HT-29 (cell line): Measurements from ENCODE around the gene ANKRD31. TPM values are rescaled to one million over a fixed set of nuclear protein-coding genes. Genes with fewer than 3 reads are reported as not detected.
"Not testable (repeated sequence)": the region's sequence is repeated elsewhere in the genome, so short reads cannot be mapped to it uniquely, and the experiment has no call there.

ENCODE experiments used
- DNase-seq: peaks from one replicate; pipeline ENCODE4 v3.0.0-alpha.2; 2015; ENCODE audit warnings: low spot score
- total RNA-seq: library from RNA; depleted of rRNA; stranded (reverse); fragments of >200 nt; shearing (Covaris generic); gene quantifications from 2 replicates; pipeline ENCODE4 v1.2.3, GENCODE V29; 2014

ANKRD31 gene
- total RNA-seq, 1 experiment from 2014 or later = not detected

GRCh38 chr5:75225506-75225905 is 11.2 kb downstream of the ANKRD31 start:
- DNase-seq = no peak

DNA sequence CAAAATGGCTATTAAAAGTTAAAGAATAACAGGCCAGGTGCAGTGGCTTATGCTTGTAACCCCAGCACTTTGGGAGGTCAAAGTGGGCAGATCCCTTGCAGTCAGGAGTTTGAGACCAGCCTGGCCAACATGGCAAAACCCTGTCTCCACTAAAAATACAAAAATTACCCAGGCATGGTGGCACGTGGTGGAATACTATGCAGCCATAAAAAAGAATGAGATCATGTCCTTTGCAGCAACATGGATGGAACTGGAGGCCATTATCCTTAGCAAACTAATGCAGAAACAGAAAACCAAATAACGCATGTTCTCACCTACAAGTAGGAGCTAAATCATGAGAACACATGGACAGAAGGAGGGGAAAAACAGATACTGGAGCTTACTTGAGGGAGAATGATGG is 15.9 kb downstream of the ANKRD31 start:
- not testable (repeated sequence) for DNase-seq

- peak; percentile 60 for DNase-seq
Measured at GRCh38 chr5:75214928-75215327, 21.8 kb downstream of the ANKRD31 start.

GRCh38 chr5:75214409-75214808 is 22.3 kb downstream of the ANKRD31 start:
- no peak for DNase-seq

DNA sequence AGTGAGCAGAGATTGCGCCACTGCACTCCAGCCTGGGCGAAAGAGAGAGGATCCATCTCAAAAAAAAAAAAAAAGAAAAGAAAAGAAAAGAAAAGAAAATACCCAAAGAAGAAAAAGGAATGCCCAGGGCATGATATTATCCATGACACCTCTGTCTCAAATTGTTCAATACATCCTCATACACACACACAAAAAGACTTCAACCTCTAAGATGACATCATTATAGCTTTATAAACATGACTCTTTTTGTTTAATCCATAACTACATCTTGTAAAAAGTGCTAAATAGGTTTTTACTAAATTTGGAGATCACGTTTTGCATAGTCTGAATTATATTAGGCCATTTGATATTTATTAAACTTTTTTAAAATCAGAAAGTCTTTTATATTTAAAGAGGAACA is 33.1 kb downstream of the ANKRD31 start:
- DNase-seq = no peak

- peak; percentile 19 for DNase-seq
Measured at GRCh38 chr5:75202935-75203334, 33.7 kb downstream of the ANKRD31 start.

GRCh38 chr5:75200776-75201175 is 35.9 kb downstream of the ANKRD31 start:
- no peak for DNase-seq

DNA sequence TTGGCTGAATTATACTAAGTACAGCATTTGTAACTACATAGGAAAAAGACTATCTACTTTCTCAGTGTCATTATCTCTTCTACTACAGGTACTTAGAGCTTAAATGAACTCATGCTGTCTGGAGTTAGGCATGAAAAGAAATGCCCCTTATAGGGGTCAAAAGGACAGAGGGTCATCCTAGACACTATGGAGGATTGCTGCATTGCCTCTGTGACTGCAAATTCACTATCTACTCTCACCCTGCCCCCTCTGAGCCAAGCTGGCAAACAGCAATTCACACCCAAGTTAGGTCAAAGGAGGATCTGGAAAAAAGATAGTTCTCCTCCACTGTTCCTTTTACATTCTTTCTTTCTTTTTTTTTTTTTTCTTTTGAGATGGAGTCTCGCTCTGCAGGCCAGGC is 36.7 kb downstream of the ANKRD31 start:
- DNase-seq = no peak

DNA sequence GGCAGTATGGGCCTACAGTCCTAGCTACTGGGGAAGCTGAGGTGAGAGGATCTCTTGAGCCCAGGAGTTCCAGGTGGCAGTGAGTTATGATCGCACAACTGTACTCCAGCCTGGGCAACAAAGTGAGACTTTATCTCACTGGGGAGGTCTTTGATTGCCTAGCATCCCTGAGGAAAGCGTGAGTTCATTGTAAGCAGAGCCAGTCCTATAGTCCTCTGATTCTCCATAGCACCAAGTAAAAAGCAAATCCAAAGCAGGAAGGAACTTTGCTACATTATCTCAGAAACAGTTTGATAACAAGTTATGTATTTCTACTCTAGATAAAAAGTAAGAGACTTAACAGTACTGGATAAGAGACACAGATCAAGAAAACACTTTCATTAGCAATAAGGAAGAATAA is 37.6 kb downstream of the ANKRD31 start:
- DNase-seq = no peak

DNA sequence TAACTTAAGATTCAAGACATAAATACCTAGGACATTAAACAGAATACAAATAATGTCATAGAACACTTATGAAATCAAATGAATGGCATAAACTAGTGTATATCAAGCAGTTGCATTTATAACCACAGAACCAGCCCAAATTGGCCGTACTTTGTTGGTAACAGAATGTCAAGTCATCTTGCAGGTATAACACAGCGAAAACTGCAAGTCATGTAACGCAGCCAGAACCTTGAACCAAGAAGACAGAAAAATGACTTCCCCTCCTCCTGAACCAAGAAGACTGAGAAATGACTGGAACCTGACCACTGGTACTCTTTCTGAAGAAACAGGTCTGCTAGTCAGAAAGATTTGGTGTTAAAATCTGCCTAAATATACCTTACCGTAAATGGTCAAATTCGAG is 38.9 kb downstream of the ANKRD31 start:
- no peak for DNase-seq

GRCh38 chr5:75192804-75193203 is 43.9 kb downstream of the ANKRD31 start:
- DNase-seq = no peak

GRCh38 chr5:75192264-75192663 is 44.4 kb downstream of the ANKRD31 start:
- no peak for DNase-seq

- DNase-seq = no peak
Measured at GRCh38 chr5:75190227-75190626, 46.5 kb downstream of the ANKRD31 start.

- DNase-seq = no peak
Measured at GRCh38 chr5:75189353-75189752, 47.3 kb downstream of the ANKRD31 start.

DNA sequence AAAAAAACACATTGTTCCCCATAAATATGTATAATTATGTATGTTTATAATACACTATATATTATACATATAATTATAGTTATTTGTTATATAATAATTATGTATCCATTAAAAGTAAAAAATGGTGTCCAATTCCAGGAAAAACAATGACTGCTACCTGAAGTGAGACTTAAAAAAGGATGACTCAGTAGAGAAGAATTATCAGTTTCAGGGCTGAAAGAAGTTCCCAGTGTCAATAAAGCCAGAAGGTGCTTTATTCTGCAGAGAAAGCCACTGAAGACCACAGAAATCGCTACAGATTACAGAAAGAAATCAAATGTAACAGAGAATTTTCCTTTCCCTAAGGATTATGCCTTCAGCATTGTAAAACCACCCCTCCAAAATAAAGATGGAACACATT is 50.9 kb downstream of the ANKRD31 start:
- no peak for DNase-seq

GRCh38 chr5:75176009-75176408 is 60.7 kb downstream of the ANKRD31 start:
- DNase-seq = not testable (repeated sequence)

GRCh38 chr5:75174872-75175271 is 61.8 kb downstream of the ANKRD31 start:
- not testable (repeated sequence) for DNase-seq

DNA sequence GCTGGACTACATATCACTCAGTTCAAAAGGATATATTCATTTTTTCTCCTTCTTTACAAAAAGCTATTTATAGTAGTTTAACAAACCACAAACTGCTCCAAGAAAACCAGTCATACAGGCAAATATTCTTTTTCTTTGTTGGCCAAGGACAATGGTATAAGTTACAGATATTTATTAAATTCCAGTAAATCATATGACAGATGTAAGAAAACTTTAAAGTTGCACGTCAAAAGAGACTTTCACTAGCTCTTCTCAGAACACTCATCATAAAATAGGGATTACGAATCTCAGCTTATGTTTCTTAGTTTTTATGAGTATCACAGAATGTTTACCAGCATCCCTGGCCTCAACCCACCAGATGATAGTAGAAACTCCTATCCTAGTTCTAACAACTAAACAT is 67.2 kb downstream of the ANKRD31 start:
- no peak for DNase-seq

- no peak for DNase-seq
Measured at GRCh38 chr5:75168026-75168735, 68.5 kb downstream of the ANKRD31 start.

DNA sequence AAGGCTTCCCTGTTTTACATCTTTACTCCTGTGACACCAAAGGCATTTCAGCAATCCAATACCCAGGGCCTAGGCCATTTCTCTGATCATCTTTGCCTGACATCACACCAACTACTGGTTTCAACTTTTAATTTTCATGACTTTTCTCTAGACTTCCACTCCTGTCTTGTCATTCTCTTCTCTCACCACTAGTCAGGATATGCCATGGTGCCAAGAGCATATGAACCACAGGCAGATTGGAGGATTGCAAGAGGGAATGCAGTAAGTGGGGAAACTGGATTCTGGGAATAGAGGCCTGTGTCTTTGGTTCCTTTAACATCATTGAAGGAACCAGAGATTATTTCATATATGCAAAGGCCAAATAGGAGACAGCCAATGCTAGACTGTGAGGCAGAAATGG is 69.3 kb downstream of the ANKRD31 start:
- peak; percentile 43 for DNase-seq

DNA sequence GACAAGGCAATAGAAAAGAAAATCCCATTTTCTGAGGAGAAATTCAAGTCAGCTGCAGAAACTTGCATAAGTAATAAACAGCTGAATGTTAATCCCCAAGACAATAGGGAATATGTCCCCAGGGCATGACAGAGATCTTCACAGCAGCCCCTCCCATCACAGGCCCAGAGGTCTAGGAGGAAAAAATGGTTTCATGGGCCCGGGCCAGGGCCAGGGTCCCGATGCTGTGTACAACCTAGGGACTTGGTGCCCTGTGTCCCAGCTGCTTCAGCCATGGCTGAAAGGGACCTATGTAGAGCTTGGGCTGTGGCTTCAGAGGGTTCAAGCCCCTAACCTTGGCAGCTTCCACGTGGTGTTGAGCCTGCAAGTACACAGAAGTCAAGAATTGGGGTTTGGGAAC is 75.2 kb downstream of the ANKRD31 start:
- DNase-seq = not testable (repeated sequence)

GRCh38 chr5:75156585-75156984 is 80.1 kb downstream of the ANKRD31 start:
- peak; percentile 40 for DNase-seq

GRCh38 chr5:75152860-75153259 is 83.8 kb downstream of the ANKRD31 start:
- DNase-seq = no peak

DNA sequence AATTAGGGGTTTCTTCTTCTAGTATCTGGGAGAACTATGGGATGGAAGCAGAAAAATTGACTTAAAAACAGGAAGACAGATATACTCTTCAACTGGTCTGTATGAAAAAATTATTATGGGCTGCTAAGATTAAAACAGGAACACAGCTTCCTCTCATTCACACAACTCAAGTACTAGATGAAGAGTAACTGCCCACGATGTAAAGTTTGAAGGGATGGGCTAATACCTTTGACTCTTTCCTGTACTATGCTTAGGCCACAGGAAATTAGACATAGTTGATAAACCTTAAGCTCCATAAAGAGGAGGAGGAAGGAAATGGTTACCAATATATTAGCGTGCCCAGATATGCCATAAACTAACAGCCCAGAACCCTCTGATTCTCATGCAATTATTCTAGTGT is 88.6 kb downstream of the ANKRD31 start:
- DNase-seq = no peak
